AG04450 (cell line): Measurements from ENCODE around the gene SPSB4. TPM values are rescaled to one million over a fixed set of nuclear protein-coding genes. Genes with fewer than 3 reads are reported as not detected.
"Not testable (repeated sequence)": the region's sequence is repeated elsewhere in the genome, so short reads cannot be mapped to it uniquely, and the experiment has no call there.

Experiments
- CTCF ChIA-PET: fragments of 300-600, 350-600 bp; formaldehyde crosslinking; extraction: SDS; loops from one replicate; lab custom pipeline; 2022; ENCODE audit warnings: antibody characterized with exemption, inconsistent platforms; lab: Charles Lee
- POLR2A ChIA-PET: fragments of 350-600 bp; formaldehyde crosslinking; extraction: SDS; loops from one replicate; lab custom pipeline; 2021; ENCODE audit warnings: antibody characterized with exemption, inconsistent platforms; lab: Yijun Ruan, JAX
- DNase-seq: peaks from one replicate; pipeline ENCODE4 v3.0.0-alpha.2; 2011; ENCODE audit warnings: low read depth, low spot score
- H3K27ac ChIP-seq: one replicate; pipeline ENCODE4 v1.5.1; 2012; ENCODE audit warnings: low read depth, low read length, control low read depth
- H3K27me3 ChIP-seq: one replicate; pipeline ENCODE4 v1.6.0; 2012; ENCODE audit warnings: low read length; ENCODE audit not compliant: control insufficient read depth, insufficient read depth
- H3K4me3 ChIP-seq: 2 replicates; pipeline ENCODE4 v1.5.1; 2011; ENCODE audit warnings: mild to moderate bottlenecking, low read depth, low read length, control low read depth
- H3K9me3 ChIP-seq: 2 replicates; pipeline ENCODE4 v1.5.1; 2012; ENCODE audit warnings: low read length; ENCODE audit not compliant: control insufficient read depth, insufficient read depth
- polyA plus RNA-seq: library from polyadenylated mRNA; depleted of rRNA; stranded (reverse); fragments of >200 nt; gene quantifications from 2 replicates; pipeline ENCODE4 v1.2.3, GENCODE V29; 2011
- TF ChIP-seq, protein P1 (sequence below): IDR thresholded peaks from 2 replicates; pipeline ENCODE4 v1.5.1; 2011; ENCODE audit warnings: low read depth, low read length, control low read depth, inconsistent platforms

The SPSB4 gene
- polyA plus RNA-seq, 1 experiment = not detected

DNA sequence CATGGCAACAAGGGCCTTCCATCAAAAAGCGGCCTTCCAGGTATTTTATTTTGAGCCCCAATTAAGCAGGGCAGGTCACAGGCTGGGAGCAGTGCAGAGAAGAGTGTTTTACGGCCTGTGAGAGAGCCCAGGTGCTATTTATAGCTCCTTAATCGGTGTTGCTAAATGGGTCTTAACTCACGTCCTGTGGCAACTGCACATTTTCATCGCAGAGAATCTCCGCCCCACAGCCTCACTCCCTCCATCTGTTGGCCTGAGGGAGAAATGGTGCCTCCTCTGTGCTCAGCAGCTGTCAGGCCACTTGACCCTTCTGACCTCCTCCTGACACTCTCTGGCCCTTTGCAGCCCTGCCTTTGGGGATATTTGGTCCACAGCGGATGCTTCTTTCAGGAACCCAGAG, 58.6 kb downstream of the SPSB4 start:
- Histone ChIP-seq H3K27me3 (peaks cover 11% of the 10 kb centered on the region), H3K4me3 (no peak overlapping the region), H3K27ac (no peak overlapping the region), H3K9me3 (no peaks in the 10 kb centered on the region)
- ChIA-PET CTCF (interaction anchor here (0.6 to 3.0 kb wide), 4 partner anchors 21 to 212 kb away, joined by 3 to 10 read pairs (median 3); no protein-coding TSS in a partner anchor), POLR2A (no interaction called here)
- DNase-seq = no peak
- TF ChIP-seq, protein P1, sequence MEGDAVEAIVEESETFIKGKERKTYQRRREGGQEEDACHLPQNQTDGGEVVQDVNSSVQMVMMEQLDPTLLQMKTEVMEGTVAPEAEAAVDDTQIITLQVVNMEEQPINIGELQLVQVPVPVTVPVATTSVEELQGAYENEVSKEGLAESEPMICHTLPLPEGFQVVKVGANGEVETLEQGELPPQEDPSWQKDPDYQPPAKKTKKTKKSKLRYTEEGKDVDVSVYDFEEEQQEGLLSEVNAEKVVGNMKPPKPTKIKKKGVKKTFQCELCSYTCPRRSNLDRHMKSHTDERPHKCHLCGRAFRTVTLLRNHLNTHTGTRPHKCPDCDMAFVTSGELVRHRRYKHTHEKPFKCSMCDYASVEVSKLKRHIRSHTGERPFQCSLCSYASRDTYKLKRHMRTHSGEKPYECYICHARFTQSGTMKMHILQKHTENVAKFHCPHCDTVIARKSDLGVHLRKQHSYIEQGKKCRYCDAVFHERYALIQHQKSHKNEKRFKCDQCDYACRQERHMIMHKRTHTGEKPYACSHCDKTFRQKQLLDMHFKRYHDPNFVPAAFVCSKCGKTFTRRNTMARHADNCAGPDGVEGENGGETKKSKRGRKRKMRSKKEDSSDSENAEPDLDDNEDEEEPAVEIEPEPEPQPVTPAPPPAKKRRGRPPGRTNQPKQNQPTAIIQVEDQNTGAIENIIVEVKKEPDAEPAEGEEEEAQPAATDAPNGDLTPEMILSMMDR = no peak

GRCh38 chr3:141110322-141110721, 59.2 kb downstream of the SPSB4 start:
- Histone ChIP-seq H3K27ac (no peak overlapping the region), H3K9me3 (no peaks in the 10 kb centered on the region), H3K27me3 (peaks cover 5% of the 10 kb centered on the region), H3K4me3 (no peak overlapping the region)
- ChIA-PET CTCF (interaction anchor here (0.6 to 3.0 kb wide), 4 partner anchors 21 to 212 kb away, joined by 3 to 10 read pairs (median 3); no protein-coding TSS in a partner anchor), POLR2A (no interaction called here)
- DNase-seq = no peak
- TF ChIP-seq, protein P1 = no peak

GRCh38 chr3:141111364-141112155, 60.4 kb downstream of the SPSB4 start:
- Histone ChIP-seq H3K27ac (no peak overlapping the region), H3K9me3 (no peaks in the 10 kb centered on the region), H3K27me3 (peaks cover 3% of the 10 kb centered on the region), H3K4me3 (no peak overlapping the region)
- CTCF ChIA-PET = interaction anchor here (0.7 to 3.0 kb wide), 2 partner anchors 111 to 213 kb away, joined by 3 to 10 read pairs; no protein-coding TSS in a partner anchor
- no peak for DNase-seq
- TF ChIP-seq, protein P1 = no peak
- POLR2A ChIA-PET = interaction anchor here (0.7 kb wide), 1 partner anchor 190 kb away, joined by 3 read pairs; no protein-coding TSS in a partner anchor

DNA sequence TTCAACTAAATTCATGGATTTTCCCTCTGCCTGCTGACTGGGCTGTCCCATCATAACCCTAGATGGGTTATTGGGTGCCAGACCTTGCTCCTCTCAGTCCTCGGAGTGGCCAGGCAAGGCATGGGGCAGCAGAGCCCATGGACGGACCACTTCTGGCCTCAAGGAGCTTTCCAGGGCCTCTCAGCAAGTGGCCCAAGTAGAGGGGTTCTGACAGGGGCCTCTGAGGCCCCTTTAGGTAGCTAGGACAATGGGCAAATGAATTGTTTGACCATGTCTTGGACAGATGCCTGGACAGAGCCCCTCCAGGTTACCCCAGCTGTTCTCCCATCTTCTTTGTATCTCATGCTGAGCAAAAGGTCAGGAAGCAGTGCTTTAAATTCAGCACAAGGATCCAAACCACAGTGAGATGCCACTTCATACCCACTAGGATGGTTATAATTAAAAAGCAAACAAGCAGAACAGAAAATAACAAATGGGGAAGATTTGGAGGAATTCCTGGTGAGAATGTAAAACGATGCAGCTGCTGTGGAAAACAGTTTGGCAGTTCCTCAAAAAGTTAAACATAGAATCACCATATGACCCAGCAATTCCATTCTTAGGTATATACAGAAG, 61.6 kb downstream of the SPSB4 start:
- TF ChIP-seq, protein P1 = no peak
- POLR2A ChIA-PET = no interaction called here
- DNase-seq = no peak
- peaks cover 3% of the 10 kb centered on the region for H3K27me3 ChIP-seq
- H3K4me3 ChIP-seq = no peak overlapping the region
- H3K9me3 ChIP-seq = no peaks in the 10 kb centered on the region
- H3K27ac ChIP-seq = no peak overlapping the region
- CTCF ChIA-PET = interaction anchor here (0.7 to 3.0 kb wide), 3 partner anchors 10 to 215 kb away, joined by 3 to 10 read pairs (median 3); no protein-coding TSS in a partner anchor

GRCh38 chr3:141113680-141114079, 62.5 kb downstream of the SPSB4 start:
- POLR2A ChIA-PET, H3K9me3 ChIP-seq, DNase-seq, H3K27ac ChIP-seq, H3K27me3 ChIP-seq, H3K4me3 ChIP-seq: not testable (repeated sequence)
- CTCF ChIA-PET = interaction anchor here (1.7 kb wide), 1 partner anchor 78 kb away, joined by 4 read pairs; no protein-coding TSS in a partner anchor
